DND-41 (cell line): ENCODE results near the gene TMEM62.

ENCODE experiments used
- ATAC-seq: fragments of 200-7000 bp; cut with Tn5 transposase; 3 replicates; pipeline ENCODE4 v1.9.1; 2021; ENCODE audit warnings: low read depth; ENCODE audit not compliant: insufficient read depth
- DNase-seq: peaks from one replicate; pipeline ENCODE4 v3.0.0-alpha.2; 2020
- H2AFZ ChIP-seq: 2 replicates; pipeline ENCODE4 v1.6.0; 2012; ENCODE audit warnings: low read depth, low read length
- H3K27ac ChIP-seq: 2 replicates; pipeline ENCODE4 v1.5.1; 2012; ENCODE audit warnings: low read length, inconsistent platforms
- H3K27me3 ChIP-seq: fragments of 200-600 bp; sonication (generic); 2 replicates; pipeline ENCODE4 v1.6.0; 2012; ENCODE audit warnings: low read length, mild to moderate bottlenecking, inconsistent platforms; ENCODE audit not compliant: insufficient read depth, poor library complexity
- H3K36me3 ChIP-seq: 2 replicates; pipeline ENCODE4 v1.5.1; 2012; ENCODE audit warnings: low read length, inconsistent platforms; ENCODE audit not compliant: insufficient read depth
- H3K4me1 ChIP-seq: 2 replicates; pipeline ENCODE4 v1.5.1; 2012; ENCODE audit warnings: mild to moderate bottlenecking, low read length; ENCODE audit not compliant: insufficient read depth
- H3K4me2 ChIP-seq: 2 replicates; pipeline ENCODE4 v1.6.0; 2012; ENCODE audit warnings: mild to moderate bottlenecking, moderate library complexity, low read length, inconsistent platforms; ENCODE audit not compliant: insufficient read depth
- H3K4me3 ChIP-seq, 2 experiments: fragments of 200-600 bp in 1 of 2; shearing (Covaris generic) in 1 of 2; 2 replicates each; pipeline ENCODE4 v1.5.1; 2012 to 2016; ENCODE audit warnings: inconsistent platforms in 2 of 2, low read length in 2 of 2, mild to moderate bottlenecking in 2 of 2, low read depth in 1 of 2, moderate library complexity in 1 of 2
- H3K79me2 ChIP-seq: 2 replicates; pipeline ENCODE4 v1.6.0; 2012; ENCODE audit warnings: low read length, inconsistent platforms; ENCODE audit not compliant: insufficient read depth
- H3K9ac ChIP-seq: 2 replicates; pipeline ENCODE4 v1.6.0; 2012; ENCODE audit warnings: low read depth, mild to moderate bottlenecking, inconsistent platforms, low read length, moderate library complexity
- H3K9me3 ChIP-seq: 2 replicates; pipeline ENCODE4 v1.5.1; 2012; ENCODE audit warnings: low read length, moderate library complexity, mild to moderate bottlenecking, inconsistent platforms; ENCODE audit not compliant: insufficient read depth, severe bottlenecking
- H4K20me1 ChIP-seq: 2 replicates; pipeline ENCODE4 v1.6.0; 2012; ENCODE audit warnings: low read length; ENCODE audit not compliant: insufficient read depth
- EZH2 ChIP-seq: IDR thresholded peaks from 3 replicates; pipeline ENCODE4 v1.6.1; 2012; ENCODE audit warnings: borderline replicate concordance, low read depth, mild to moderate bottlenecking, moderate library complexity, low read length, inconsistent platforms; ENCODE audit not compliant: severe bottlenecking
- TF ChIP-seq, protein P1 (sequence below): IDR thresholded peaks from 2 replicates; pipeline ENCODE4 v1.5.1; 2012; ENCODE audit warnings: borderline replicate concordance, low read length, moderate library complexity, mild to moderate bottlenecking; ENCODE audit not compliant: poor library complexity, severe bottlenecking; ENCODE audit errors: extremely low read depth

The TMEM62 gene

DNA sequence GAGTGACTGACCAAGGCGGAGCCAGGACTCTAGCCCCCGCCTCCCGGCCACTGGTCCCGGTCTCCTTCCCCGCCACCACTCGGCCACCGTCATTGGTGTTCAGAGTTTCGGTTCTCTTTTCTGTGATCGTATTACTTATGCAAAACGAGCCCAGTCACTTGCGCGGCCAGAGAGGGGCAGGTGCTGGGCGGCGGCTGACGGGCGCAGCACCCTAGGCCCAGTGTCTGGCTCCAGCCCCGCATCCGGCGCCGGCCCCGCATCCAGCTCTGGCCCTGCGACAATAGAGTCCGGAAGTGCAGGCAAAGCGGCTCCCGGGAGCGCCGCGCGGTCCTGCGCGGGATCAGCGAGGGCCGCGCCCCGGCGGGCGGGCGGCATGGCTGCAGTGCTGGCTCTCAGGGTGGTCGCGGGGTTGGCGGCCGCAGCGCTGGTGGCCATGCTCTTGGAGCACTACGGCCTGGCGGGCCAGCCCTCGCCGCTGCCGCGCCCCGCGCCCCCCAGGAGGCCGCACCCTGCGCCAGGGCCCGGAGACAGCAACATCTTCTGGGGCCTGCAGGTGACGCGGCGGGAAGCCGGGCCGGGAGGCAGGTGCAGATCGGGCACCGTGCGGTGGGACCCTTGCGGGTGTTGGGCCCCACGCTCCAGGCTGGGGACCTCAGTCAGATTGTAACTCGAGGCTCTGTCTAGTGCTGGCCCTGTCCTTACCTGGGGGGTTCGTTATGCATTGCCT, at the start of gene TMEM62:
TMEM62 (plus strand) TSS at position 157 of the 727 bp plus-strand sequence; CDS start at position 374, 217 bp downstream.
- DNase-seq (peak; percentile 54), ATAC-seq (peak; percentile 88)
- Histone ChIP-seq H3K9ac (peak within 1 kb of the TSS; percentile 62), H3K9me3 (no peaks in the 10 kb centered on the region), H3K79me2 (no peaks in the 10 kb centered on the region), H4K20me1 (no peaks in the 10 kb centered on the region), H3K27ac (peak within 1 kb of the TSS; percentile 57), H3K4me2 (peak within 1 kb of the TSS; percentile 82), H2AFZ (peak within 1 kb of the TSS; percentile 70), H3K27me3 (no peaks in the 10 kb centered on the region), H3K36me3 (peaks cover 14% of the 10 kb centered on the region), H3K4me1 (peaks cover 28% of the 10 kb centered on the region), H3K4me3 (peak within 1 kb of the TSS; percentile 13 to 59; a peak in 3 of 4 replicates)
- no peak for TF ChIP-seq EZH2
- TF ChIP-seq, protein P1, sequence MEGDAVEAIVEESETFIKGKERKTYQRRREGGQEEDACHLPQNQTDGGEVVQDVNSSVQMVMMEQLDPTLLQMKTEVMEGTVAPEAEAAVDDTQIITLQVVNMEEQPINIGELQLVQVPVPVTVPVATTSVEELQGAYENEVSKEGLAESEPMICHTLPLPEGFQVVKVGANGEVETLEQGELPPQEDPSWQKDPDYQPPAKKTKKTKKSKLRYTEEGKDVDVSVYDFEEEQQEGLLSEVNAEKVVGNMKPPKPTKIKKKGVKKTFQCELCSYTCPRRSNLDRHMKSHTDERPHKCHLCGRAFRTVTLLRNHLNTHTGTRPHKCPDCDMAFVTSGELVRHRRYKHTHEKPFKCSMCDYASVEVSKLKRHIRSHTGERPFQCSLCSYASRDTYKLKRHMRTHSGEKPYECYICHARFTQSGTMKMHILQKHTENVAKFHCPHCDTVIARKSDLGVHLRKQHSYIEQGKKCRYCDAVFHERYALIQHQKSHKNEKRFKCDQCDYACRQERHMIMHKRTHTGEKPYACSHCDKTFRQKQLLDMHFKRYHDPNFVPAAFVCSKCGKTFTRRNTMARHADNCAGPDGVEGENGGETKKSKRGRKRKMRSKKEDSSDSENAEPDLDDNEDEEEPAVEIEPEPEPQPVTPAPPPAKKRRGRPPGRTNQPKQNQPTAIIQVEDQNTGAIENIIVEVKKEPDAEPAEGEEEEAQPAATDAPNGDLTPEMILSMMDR: no peak

GRCh38 chr15:43085921-43086320, 47.5 kb upstream of the TMEM62 start:
- Histone ChIP-seq H3K4me2 (no peak overlapping the region), H3K27ac (no peak overlapping the region), H3K9me3 (no peaks in the 10 kb centered on the region), H4K20me1 (peaks cover 3% of the 10 kb centered on the region; the same call in 1 of the 2 replicates), H3K4me3 (no peak overlapping the region), H3K79me2 (peaks cover 31% of the 10 kb centered on the region), H2AFZ (no peak overlapping the region), H3K9ac (no peak overlapping the region), H3K27me3 (no peaks in the 10 kb centered on the region), H3K4me1 (no peaks in the 10 kb centered on the region), H3K36me3 (peaks cover 53% of the 10 kb centered on the region)
- ATAC-seq: no peak
- TF ChIP-seq, protein P1: no peak
- TF ChIP-seq EZH2: no peak
- no peak for DNase-seq

- Histone ChIP-seq H3K9ac (no peak overlapping the region), H3K9me3 (no peaks in the 10 kb centered on the region), H4K20me1 (peaks cover 3% of the 10 kb centered on the region; the same call in 1 of the 2 replicates), H3K4me1 (no peaks in the 10 kb centered on the region), H3K27me3 (no peaks in the 10 kb centered on the region), H3K4me3 (no peak overlapping the region), H3K79me2 (peaks cover 37% of the 10 kb centered on the region), H3K4me2 (no peak overlapping the region), H3K36me3 (peaks cover 47% of the 10 kb centered on the region), H3K27ac (no peak overlapping the region), H2AFZ (no peak overlapping the region)
- TF ChIP-seq EZH2: no peak
- TF ChIP-seq, protein P1: no peak
- no peak for DNase-seq
- ATAC-seq: no peak
Observed at GRCh38 chr15:43086551-43086950, 46.8 kb upstream of the TMEM62 start.
